ENCODE data around the gene CNTN2.

CNTN2 gene

DNA sequence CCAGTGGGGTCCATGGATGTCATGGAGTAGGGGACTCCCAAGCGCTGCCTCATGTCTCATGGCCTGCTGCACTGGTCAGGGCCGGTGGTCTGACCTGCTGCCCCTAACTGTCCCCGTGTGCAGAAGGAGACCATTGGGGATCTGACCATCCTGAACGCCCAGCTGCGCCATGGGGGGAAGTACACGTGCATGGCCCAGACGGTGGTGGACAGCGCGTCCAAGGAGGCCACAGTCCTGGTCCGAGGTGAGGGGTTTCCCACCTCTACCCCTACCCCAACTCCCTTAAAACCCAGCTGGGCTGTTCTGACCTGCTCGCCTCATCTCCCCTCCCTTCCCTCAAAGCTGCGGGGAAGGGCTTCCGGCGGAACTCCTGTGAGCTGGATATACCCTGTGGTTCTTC, 22.7 kb downstream of the CNTN2 start:
- no peaks in the 10 kb centered on the region for H3K27me3 ChIP-seq (ENCODE audit: low read depth)
- no peak for DNase-seq (ENCODE audit: low spot score in 2 of 2)
- H3K4me1 ChIP-seq = no peaks in the 10 kb centered on the region
- in situ Hi-C loops (cut with MboI; ENCODE audit: low sequenced_read_pairs) = no loop called here
- no peaks in the 10 kb centered on the region for H3K36me3 ChIP-seq (replicated peaks)
- no peak overlapping the region for H3K4me3 ChIP-seq
- H3K9me3 ChIP-seq = no peaks in the 10 kb centered on the region

DNA sequence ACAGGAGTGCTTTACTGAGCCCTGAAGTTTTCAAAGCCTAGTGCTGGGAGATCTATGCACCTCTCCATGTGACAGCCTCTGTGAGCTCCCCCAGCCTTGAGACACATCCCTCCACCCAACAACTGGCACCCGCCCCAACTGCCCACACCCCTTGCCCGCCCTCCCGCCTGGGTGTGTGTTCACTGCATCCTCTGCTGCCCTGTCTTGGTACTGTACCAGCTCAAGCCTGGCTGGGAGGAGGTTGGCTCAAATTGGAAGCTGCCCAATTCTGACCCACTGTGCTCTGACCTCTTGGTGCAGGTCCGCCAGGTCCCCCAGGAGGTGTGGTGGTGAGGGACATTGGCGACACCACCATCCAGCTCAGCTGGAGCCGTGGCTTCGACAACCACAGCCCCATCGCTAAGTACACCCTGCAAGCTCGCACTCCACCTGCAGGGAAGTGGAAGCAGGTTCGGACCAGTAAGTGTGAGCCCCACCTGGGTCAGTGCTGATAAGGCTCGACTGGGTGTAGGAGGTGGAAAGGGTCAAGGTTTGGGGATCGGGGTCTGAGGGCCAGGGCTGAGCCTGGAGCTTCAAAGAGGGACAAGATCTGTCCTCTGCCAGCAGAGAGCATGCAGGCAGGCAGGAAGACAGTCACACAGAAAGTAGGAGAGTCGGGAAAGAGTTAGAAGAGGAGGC, 23.3 kb downstream of the CNTN2 start:
- in situ Hi-C loops (cut with MboI; ENCODE audit: low sequenced_read_pairs) = no loop called here
- peak in 1 of 2 experiments; percentile 48 for DNase-seq (ENCODE audit: low spot score in 2 of 2)

DNA sequence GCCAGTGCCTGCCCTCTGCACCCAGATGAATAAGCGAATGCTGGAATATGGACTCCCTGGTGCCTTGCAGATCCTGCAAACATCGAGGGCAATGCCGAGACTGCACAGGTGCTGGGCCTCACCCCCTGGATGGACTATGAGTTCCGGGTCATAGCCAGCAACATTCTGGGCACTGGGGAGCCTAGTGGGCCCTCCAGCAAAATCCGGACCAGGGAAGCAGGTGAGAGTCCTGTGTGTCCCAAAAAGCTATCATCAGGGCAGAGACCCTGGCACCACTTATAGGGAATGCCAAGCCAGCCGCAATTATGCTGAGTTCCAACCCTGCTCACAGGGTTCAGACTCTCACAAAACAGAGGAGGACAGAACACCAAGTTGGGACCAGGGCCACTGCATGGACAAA, 24.0 kb downstream of the CNTN2 start:
- no peak overlapping the region for H3K4me3 ChIP-seq
- in situ Hi-C loops (cut with MboI; ENCODE audit: low sequenced_read_pairs) = no loop called here
- no peaks in the 10 kb centered on the region for H3K9me3 ChIP-seq
- H3K36me3 ChIP-seq (replicated peaks) = no peaks in the 10 kb centered on the region
- no peaks in the 10 kb centered on the region for H3K27me3 ChIP-seq (ENCODE audit: low read depth)
- DNase-seq (ENCODE audit: low spot score in 2 of 2) = no peak
- no peaks in the 10 kb centered on the region for H3K4me1 ChIP-seq

More for the DNA sequence above, 23.3 kb downstream of the CNTN2 start:
- H3K4me3 ChIP-seq = no peak overlapping the region
- H3K36me3 ChIP-seq (replicated peaks) = no peaks in the 10 kb centered on the region
- no peaks in the 10 kb centered on the region for H3K9me3 ChIP-seq
- no peaks in the 10 kb centered on the region for H3K27me3 ChIP-seq (ENCODE audit: low read depth)
- no peaks in the 10 kb centered on the region for H3K4me1 ChIP-seq

DNA sequence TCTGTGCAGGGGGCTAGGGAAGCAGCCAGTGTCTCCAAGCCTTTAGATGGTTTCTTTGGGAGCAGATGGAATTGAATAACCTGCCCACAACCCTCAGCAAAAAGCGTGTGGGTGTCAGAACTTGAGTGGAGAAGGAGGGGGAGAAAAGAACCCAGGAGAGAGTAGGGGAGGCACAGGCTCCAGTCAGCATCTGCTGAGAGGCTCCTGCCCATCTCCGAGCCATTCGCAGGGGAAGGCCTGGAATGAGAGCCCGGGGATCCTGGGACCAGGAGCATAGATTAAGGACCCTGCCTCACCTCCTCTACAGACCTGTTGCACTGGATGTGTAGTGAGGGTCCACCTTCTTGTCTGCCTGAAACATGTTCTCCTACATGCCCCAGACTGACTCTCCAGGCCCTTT, 25.0 kb downstream of the CNTN2 start:
- H3K27me3 ChIP-seq (ENCODE audit: low read depth) = no peaks in the 10 kb centered on the region
- H3K4me1 ChIP-seq = no peaks in the 10 kb centered on the region
- H3K36me3 ChIP-seq (replicated peaks) = no peaks in the 10 kb centered on the region
- no peak overlapping the region for H3K4me3 ChIP-seq
- no peak for DNase-seq (ENCODE audit: low spot score in 2 of 2)
- in situ Hi-C loops (cut with MboI; ENCODE audit: low sequenced_read_pairs) = no loop called here
- H3K9me3 ChIP-seq = no peaks in the 10 kb centered on the region

DNA sequence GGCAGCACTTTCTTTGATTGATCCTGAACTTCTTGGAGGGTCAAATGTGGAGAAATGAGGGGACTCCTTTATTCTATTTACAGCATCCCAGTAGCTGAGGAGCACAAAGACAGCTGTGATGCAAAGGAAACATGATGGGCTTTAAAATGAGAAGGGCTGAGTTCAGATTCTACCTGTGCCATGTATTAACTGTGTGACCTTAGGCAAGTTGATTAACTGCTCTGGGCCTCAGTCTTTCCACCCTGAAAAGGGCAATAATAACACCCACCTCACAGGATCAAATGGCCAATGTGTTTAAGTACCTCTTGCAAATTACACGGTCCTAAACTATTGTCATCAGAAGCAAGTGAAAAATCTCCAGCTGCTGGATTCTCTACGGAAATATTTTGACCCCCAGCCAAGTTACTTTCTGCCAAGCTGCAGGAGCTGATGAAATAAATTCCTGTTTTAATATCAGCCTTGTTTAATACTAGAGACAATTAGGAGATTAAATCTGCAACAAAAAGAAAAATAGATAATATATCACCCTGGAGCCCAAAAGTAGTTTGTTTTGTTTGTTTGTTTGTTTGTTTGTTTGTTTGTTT, 25.5 kb downstream of the CNTN2 start:
- Histone ChIP-seq H3K9me3 (no peaks in the 10 kb centered on the region), H3K27me3 (ENCODE audit: low read depth) (no peaks in the 10 kb centered on the region), H3K36me3 (replicated peaks) (no peaks in the 10 kb centered on the region), H3K4me1 (no peaks in the 10 kb centered on the region), H3K4me3 (no peak overlapping the region)
- no peak for DNase-seq (ENCODE audit: low spot score in 2 of 2)
- in situ Hi-C loops (cut with MboI; ENCODE audit: low sequenced_read_pairs) = no loop called here

DNA sequence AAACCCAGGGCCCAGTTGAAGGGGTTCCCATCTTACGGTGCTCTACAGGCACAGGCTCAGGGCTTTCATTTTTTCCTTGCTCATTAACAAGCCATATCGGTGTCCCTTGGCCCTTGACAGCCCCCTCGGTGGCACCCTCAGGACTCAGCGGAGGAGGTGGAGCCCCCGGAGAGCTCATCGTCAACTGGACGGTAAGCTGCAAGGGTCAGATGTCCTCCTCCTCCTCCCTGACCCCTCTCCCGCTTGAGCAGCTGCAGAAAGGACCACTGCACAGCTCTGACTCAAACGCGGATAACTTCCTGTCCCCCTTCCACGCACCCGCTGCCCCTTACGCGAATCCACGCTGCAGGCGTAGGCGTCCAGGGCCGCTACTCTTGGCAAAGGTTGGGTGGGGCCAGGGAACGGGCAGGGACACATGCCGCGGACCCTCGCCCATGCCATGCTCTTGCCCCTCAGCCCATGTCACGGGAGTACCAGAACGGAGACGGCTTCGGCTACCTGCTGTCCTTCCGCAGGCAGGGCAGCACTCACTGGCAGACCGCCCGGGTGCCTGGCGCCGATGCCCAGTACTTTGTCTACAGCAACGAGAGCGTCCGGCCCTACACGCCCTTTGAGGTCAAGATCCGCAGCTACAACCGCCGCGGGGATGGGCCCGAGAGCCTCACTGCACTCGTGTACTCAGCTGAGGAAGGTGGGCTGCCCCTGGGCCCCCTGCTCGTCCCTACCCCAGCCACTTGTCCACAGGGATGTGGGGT, 26.5 kb downstream of the CNTN2 start:
- no peaks in the 10 kb centered on the region for H3K27me3 ChIP-seq (ENCODE audit: low read depth)

DNA sequence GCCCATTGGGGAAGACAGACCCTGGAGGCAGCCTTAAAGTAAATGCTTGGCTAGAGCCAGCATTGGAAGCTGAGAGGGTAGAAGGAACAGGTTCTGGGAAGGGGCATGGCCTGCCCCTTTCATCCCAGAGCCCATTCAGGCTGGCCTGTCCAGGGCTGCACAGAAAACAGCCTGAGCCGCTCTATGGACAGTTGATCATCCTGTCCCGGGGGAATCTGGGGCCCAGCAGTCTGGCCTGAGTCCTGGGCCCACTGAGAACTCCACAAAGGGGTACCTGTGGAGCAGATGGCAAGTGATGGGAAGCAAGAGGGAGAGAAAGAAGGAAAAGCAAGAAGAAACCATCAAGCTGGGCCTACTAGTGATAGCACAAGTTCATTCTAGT, 28.0 kb downstream of the CNTN2 start:
- Histone ChIP-seq H3K4me3 (no peak overlapping the region), H3K36me3 (replicated peaks) (no peaks in the 10 kb centered on the region), H3K27me3 (ENCODE audit: low read depth) (no peaks in the 10 kb centered on the region), H3K4me1 (no peaks in the 10 kb centered on the region), H3K9me3 (no peaks in the 10 kb centered on the region)
- in situ Hi-C loops (cut with MboI; ENCODE audit: low sequenced_read_pairs) = no loop called here
- no peak for DNase-seq (ENCODE audit: low spot score in 2 of 2)

More for the DNA sequence above, 26.5 kb downstream of the CNTN2 start:
- H3K4me3 ChIP-seq = no peak overlapping the region
- H3K9me3 ChIP-seq = no peaks in the 10 kb centered on the region
- no peak for DNase-seq (ENCODE audit: low spot score in 2 of 2)
- H3K4me1 ChIP-seq = no peaks in the 10 kb centered on the region
- in situ Hi-C loops (cut with MboI; ENCODE audit: low sequenced_read_pairs) = no loop called here
- H3K36me3 ChIP-seq (replicated peaks) = no peaks in the 10 kb centered on the region

DNA sequence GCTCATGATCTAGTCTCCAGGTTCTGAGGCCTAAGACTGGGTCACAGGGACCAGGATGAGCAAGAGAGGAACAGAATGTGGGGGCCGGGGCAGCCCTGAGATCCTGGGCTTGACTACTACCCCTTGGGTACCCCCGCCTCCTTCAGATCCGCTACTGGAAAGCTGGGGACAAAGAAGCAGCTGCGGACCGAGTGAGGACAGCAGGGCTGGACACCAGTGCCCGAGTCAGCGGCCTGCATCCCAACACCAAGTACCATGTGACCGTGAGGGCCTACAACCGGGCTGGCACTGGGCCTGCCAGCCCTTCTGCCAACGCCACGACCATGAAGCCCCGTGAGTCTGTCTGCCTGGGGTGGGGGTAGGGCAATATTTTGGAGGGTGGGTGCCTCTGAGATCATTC, 28.8 kb downstream of the CNTN2 start:
- DNase-seq (ENCODE audit: low spot score in 2 of 2) = no peak
- in situ Hi-C loops (cut with MboI; ENCODE audit: low sequenced_read_pairs) = no loop called here

DNA sequence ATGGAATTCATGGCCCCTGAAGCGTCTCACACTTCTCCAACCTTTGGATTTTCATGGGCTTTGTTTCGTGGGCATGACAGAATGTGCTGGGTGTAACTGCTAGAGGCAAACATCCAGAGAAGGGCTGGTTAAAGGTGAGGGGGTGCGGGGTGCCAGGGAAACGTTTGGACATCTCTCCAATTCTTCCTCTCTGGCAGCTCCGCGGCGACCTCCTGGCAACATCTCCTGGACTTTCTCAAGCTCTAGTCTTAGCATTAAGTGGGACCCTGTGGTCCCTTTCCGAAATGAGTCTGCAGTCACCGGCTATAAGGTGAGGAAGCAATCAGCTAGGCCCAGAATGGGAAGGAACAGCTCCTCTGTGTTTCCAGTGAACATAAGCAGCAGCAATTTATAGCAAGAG, 29.3 kb downstream of the CNTN2 start:
- no peak for DNase-seq (ENCODE audit: low spot score in 2 of 2)
- no peaks in the 10 kb centered on the region for H3K36me3 ChIP-seq (replicated peaks)
- no peak overlapping the region for H3K4me3 ChIP-seq
- H3K9me3 ChIP-seq = no peaks in the 10 kb centered on the region
- no peaks in the 10 kb centered on the region for H3K27me3 ChIP-seq (ENCODE audit: low read depth)
- no peaks in the 10 kb centered on the region for H3K4me1 ChIP-seq
- in situ Hi-C loops (cut with MboI; ENCODE audit: low sequenced_read_pairs) = no loop called here

More for the DNA sequence above, 28.8 kb downstream of the CNTN2 start:
- H3K27me3 ChIP-seq (ENCODE audit: low read depth) = no peaks in the 10 kb centered on the region
- H3K36me3 ChIP-seq (replicated peaks) = no peaks in the 10 kb centered on the region
- H3K4me3 ChIP-seq = no peak overlapping the region
- H3K4me1 ChIP-seq = no peaks in the 10 kb centered on the region
- H3K9me3 ChIP-seq = no peaks in the 10 kb centered on the region

DNA sequence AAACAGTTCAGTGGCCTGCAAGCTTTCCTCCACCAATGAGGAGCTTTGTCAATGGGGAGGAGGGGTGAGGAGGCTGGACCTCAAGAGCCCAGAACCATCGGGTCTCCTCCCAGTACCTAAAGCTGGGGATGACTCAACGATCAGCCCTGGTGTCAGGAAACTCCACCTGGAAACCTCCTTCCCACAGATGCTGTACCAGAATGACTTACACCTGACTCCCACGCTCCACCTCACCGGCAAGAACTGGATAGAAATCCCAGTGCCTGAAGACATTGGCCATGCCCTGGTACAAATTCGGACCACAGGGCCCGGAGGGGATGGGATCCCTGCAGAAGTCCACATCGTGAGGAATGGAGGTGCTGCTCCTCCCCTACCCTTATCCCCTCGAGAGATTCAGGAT, 29.9 kb downstream of the CNTN2 start:
- no peaks in the 10 kb centered on the region for H3K36me3 ChIP-seq (replicated peaks)
- H3K4me1 ChIP-seq = no peaks in the 10 kb centered on the region
- H3K9me3 ChIP-seq = no peaks in the 10 kb centered on the region
- no peaks in the 10 kb centered on the region for H3K27me3 ChIP-seq (ENCODE audit: low read depth)
- DNase-seq (ENCODE audit: low spot score in 2 of 2) = no peak
- no peak overlapping the region for H3K4me3 ChIP-seq
- in situ Hi-C loops (cut with MboI; ENCODE audit: low sequenced_read_pairs) = no loop called here

DNA sequence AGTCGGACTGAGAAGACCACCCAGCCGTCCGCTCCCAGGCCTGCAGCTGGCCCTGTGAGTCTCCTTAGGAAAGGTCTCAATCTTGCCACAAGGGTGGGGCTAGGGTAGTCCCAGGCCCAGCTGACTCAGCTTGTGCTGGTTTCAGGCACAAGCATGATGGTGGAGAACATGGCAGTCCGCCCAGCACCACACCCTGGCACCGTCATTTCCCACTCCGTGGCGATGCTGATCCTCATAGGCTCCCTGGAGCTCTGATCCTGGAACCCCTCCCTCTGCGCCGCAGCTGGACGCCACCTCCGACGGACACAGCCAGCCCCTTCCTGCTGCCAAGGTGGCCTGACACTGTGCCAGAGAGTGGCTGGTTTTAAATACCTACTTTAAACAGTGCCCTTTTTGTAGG, 30.5 kb downstream of the CNTN2 start:
- Histone ChIP-seq H3K4me3 (no peak overlapping the region), H3K27me3 (ENCODE audit: low read depth) (no peaks in the 10 kb centered on the region), H3K4me1 (no peaks in the 10 kb centered on the region), H3K9me3 (no peaks in the 10 kb centered on the region), H3K36me3 (replicated peaks) (no peaks in the 10 kb centered on the region)
- in situ Hi-C loops (cut with MboI; ENCODE audit: low sequenced_read_pairs) = no loop called here
- no peak for DNase-seq (ENCODE audit: low spot score in 2 of 2)

DNA sequence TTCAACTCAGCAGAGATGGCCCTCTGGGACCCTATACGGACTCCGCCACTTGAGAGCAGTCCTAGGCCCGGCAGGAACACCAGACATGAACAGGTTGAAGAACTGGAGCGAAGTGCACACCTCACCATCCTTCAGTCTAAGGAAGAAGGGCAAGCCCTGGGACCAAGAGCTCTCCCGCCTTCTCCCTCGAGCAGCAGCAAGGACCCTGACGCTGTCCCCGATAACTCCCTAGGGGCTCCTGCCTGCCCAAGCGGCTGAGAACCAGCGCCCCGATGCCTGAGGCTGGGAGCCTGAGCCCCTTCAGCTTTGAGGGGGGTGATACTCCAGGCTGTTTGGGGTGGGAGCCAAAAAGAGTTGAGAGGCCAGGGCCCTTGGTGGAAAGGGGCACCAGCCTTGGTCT, 31.1 kb downstream of the CNTN2 start:
- Histone ChIP-seq H3K36me3 (replicated peaks) (no peaks in the 10 kb centered on the region), H3K4me3 (no peak overlapping the region), H3K9me3 (no peaks in the 10 kb centered on the region), H3K27me3 (ENCODE audit: low read depth) (no peaks in the 10 kb centered on the region), H3K4me1 (no peaks in the 10 kb centered on the region)
- in situ Hi-C loops (cut with MboI; ENCODE audit: low sequenced_read_pairs) = no loop called here
- DNase-seq (ENCODE audit: low spot score in 2 of 2) = no peak

DNA sequence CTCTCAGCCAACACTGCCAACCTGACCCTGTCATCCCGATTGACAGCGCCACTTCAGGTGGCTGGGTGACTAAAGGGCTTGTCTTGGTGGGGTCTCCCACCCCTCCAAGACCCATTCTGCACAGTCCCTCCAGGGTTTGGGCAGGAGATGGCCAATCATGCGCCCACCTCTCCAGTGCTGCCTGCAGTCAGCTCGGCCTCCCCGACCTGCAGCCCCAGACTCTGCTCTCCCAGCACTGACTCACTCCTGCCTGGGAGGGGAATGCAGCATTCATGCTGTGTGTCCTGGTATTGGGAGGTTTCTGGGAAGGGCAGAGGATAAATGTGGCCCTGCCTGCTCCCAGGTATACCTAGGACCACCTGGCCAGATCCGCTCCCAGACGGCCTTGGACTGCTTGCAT, 31.5 kb downstream of the CNTN2 start:
- no peaks in the 10 kb centered on the region for H3K9me3 ChIP-seq
- H3K4me3 ChIP-seq = no peak overlapping the region
- H3K4me1 ChIP-seq = no peaks in the 10 kb centered on the region
- DNase-seq (ENCODE audit: low spot score in 2 of 2) = no peak
- H3K27me3 ChIP-seq (ENCODE audit: low read depth) = no peaks in the 10 kb centered on the region
- no peaks in the 10 kb centered on the region for H3K36me3 ChIP-seq (replicated peaks)
- in situ Hi-C loops (cut with MboI; ENCODE audit: low sequenced_read_pairs) = no loop called here

DNA sequence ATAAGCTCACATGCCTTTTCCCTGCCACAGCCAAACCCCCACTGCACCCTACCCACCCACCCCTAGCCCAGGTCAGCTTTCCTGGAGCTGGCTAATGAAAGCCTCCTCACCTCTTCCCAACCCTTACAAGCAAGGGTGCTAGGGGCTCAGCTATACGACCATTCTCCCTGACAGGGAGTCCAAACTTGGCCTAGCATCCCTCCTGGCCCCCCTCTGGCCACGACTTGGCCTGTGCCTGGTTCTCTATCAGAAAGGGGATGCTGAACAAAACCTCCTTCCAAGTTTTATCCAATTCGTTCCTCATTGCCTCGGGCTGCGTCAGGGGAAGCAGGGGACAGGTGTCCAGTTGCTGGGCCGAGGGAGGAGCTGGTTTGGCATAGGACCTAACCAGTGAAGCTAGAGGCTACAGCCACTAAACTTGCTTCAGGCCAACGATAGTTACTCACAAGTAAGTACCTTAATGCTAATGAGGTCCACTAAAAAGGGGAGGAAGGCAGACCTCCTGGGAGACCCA, 32.7 kb downstream of the CNTN2 start:
- no peaks in the 10 kb centered on the region for H3K36me3 ChIP-seq (replicated peaks)
- H3K4me3 ChIP-seq = no peak overlapping the region
- no peaks in the 10 kb centered on the region for H3K4me1 ChIP-seq
- in situ Hi-C loops (cut with MboI; ENCODE audit: low sequenced_read_pairs) = no loop called here
- H3K9me3 ChIP-seq = no peaks in the 10 kb centered on the region
- DNase-seq (ENCODE audit: low spot score in 2 of 2) = no peak
- H3K27me3 ChIP-seq (ENCODE audit: low read depth) = no peaks in the 10 kb centered on the region
